ENCODE measurements around the gene SELENOP. TPM values are rescaled to one million over a fixed set of nuclear protein-coding genes. Genes with fewer than 3 reads are reported as not detected.

The SELENOP gene
- total and polyA plus RNA-seq, 2 experiments from 2014 or later = 11.0 to 12.3 TPM

DNA sequence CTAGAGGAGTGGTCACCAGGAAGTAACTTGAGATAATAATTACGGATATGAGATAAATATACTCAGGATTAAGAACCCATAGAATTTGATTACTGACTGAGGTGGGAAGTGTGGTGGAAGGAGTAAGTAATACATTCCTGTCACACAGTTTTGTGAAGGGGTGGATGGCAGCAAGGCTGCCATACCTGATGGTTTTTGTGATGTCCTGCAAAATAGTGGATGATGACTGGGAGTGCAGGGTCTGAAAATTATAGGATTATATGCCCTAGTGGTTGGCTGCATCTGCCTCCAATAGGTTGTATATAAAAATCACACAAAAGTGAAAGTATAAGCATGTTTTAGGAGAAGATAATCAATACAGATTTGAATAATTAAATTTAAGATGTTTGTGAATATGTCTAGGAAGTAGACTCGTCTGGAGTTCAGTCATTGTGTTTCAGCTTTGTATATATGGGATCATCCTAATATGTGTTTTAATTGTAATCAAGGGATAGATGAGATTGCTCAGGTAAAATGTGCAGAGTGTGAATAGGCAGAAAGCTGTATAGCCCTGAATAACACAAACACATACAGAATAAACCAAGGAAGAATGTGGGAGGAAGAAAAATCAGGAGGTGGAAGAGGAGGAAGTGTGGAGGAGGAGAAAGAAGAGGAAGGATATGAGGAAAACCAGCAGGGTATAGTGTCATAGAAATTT lies 5.5 kb downstream of the SELENOP start:
- peaks cover 6% of the 10 kb centered on the region; the same call in 2 of the 3 replicates for H3K4me1 Mint-ChIP-seq
- no peak overlapping the region for H2AFZ ChIP-seq
- H3K79me2 ChIP-seq (replicated peaks; ENCODE audit: insufficient read depth) = no peaks in the 10 kb centered on the region
- H3K4me1 ChIP-seq (ENCODE audit: insufficient read depth) = peaks cover 6% of the 10 kb centered on the region
- H3K27ac ChIP-seq (ENCODE audit: low read depth) = no peak overlapping the region
- H3K9me3 Mint-ChIP-seq = no peaks in the 10 kb centered on the region
- H3K4me2 ChIP-seq = no peak overlapping the region
- no peaks in the 10 kb centered on the region for H4K20me1 ChIP-seq (replicated peaks; ENCODE audit: insufficient read depth)
- TF ChIP-seq POLR2AphosphoS5 (IDR thresholded peaks at IDR 0.05; ENCODE audit: low read depth) = no peak
- TF ChIP-seq, protein P1, sequence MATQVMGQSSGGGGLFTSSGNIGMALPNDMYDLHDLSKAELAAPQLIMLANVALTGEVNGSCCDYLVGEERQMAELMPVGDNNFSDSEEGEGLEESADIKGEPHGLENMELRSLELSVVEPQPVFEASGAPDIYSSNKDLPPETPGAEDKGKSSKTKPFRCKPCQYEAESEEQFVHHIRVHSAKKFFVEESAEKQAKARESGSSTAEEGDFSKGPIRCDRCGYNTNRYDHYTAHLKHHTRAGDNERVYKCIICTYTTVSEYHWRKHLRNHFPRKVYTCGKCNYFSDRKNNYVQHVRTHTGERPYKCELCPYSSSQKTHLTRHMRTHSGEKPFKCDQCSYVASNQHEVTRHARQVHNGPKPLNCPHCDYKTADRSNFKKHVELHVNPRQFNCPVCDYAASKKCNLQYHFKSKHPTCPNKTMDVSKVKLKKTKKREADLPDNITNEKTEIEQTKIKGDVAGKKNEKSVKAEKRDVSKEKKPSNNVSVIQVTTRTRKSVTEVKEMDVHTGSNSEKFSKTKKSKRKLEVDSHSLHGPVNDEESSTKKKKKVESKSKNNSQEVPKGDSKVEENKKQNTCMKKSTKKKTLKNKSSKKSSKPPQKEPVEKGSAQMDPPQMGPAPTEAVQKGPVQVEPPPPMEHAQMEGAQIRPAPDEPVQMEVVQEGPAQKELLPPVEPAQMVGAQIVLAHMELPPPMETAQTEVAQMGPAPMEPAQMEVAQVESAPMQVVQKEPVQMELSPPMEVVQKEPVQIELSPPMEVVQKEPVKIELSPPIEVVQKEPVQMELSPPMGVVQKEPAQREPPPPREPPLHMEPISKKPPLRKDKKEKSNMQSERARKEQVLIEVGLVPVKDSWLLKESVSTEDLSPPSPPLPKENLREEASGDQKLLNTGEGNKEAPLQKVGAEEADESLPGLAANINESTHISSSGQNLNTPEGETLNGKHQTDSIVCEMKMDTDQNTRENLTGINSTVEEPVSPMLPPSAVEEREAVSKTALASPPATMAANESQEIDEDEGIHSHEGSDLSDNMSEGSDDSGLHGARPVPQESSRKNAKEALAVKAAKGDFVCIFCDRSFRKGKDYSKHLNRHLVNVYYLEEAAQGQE (IDR thresholded peaks at IDR 0.05; ENCODE audit: unreplicated experiment) = no peak
- no peak for TF ChIP-seq ZNF114 (CRISPR knock-in tag; IDR thresholded peaks at IDR 0.05)
- TF ChIP-seq CREB1 (CRISPR knock-in tag; IDR thresholded peaks at IDR 0.05; ENCODE audit: low read depth) = no peak
- no peak for TF ChIP-seq JUNB (IDR thresholded peaks at IDR 0.05; ENCODE audit: unreplicated experiment)
- TF ChIP-seq CTCF (conservative IDR thresholded peaks at IDR 0.05; ENCODE audit: low read depth in 2 of 2) = no peak
- no peak for TF ChIP-seq EZH2phosphoT487 (IDR thresholded peaks at IDR 0.05; ENCODE audit: unreplicated experiment)
- no peak for TF ChIP-seq ZNF331 (CRISPR knock-in tag; IDR thresholded peaks at IDR 0.05; ENCODE audit: low read depth)
- no peak for TF ChIP-seq NANOG (IDR thresholded peaks at IDR 0.05; ENCODE audit: borderline replicate concordance)
- TF ChIP-seq, protein P2, sequence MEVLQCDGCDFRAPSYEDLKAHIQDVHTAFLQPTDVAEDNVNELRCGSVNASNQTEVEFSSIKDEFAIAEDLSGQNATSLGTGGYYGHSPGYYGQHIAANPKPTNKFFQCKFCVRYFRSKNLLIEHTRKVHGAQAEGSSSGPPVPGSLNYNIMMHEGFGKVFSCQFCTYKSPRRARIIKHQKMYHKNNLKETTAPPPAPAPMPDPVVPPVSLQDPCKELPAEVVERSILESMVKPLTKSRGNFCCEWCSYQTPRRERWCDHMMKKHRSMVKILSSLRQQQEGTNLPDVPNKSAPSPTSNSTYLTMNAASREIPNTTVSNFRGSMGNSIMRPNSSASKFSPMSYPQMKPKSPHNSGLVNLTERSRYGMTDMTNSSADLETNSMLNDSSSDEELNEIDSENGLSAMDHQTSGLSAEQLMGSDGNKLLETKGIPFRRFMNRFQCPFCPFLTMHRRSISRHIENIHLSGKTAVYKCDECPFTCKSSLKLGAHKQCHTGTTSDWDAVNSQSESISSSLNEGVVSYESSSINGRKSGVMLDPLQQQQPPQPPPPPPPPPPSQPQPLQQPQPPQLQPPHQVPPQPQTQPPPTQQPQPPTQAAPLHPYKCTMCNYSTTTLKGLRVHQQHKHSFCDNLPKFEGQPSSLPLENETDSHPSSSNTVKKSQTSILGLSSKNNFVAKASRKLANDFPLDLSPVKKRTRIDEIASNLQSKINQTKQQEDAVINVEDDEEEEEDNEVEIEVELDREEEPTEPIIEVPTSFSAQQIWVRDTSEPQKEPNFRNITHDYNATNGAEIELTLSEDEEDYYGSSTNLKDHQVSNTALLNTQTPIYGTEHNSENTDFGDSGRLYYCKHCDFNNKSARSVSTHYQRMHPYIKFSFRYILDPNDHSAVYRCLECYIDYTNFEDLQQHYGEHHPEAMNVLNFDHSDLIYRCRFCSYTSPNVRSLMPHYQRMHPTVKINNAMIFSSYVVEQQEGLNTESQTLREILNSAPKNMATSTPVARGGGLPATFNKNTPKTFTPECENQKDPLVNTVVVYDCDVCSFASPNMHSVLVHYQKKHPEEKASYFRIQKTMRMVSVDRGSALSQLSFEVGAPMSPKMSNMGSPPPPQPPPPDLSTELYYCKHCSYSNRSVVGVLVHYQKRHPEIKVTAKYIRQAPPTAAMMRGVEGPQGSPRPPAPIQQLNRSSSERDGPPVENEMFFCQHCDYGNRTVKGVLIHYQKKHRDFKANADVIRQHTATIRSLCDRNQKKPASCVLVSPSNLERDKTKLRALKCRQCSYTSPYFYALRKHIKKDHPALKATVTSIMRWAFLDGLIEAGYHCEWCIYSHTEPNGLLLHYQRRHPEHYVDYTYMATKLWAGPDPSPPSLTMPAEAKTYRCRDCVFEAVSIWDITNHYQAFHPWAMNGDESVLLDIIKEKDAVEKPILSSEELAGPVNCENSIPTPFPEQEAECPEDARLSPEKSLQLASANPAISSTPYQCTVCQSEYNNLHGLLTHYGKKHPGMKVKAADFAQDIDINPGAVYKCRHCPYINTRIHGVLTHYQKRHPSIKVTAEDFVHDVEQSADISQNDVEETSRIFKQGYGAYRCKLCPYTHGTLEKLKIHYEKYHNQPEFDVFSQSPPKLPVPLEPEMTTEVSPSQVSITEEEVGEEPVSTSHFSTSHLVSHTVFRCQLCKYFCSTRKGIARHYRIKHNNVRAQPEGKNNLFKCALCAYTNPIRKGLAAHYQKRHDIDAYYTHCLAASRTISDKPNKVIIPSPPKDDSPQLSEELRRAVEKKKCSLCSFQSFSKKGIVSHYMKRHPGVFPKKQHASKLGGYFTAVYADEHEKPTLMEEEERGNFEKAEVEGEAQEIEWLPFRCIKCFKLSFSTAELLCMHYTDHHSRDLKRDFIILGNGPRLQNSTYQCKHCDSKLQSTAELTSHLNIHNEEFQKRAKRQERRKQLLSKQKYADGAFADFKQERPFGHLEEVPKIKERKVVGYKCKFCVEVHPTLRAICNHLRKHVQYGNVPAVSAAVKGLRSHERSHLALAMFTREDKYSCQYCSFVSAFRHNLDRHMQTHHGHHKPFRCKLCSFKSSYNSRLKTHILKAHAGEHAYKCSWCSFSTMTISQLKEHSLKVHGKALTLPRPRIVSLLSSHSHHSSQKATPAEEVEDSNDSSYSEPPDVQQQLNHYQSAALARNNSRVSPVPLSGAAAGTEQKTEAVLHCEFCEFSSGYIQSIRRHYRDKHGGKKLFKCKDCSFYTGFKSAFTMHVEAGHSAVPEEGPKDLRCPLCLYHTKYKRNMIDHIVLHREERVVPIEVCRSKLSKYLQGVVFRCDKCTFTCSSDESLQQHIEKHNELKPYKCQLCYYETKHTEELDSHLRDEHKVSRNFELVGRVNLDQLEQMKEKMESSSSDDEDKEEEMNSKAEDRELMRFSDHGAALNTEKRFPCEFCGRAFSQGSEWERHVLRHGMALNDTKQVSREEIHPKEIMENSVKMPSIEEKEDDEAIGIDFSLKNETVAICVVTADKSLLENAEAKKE (CRISPR knock-in tag; IDR thresholded peaks at IDR 0.05) = no peak
- TF ChIP-seq STAT1 (IDR thresholded peaks at IDR 0.05; ENCODE audit: unreplicated experiment) = no peak
- TF ChIP-seq, protein P3, sequence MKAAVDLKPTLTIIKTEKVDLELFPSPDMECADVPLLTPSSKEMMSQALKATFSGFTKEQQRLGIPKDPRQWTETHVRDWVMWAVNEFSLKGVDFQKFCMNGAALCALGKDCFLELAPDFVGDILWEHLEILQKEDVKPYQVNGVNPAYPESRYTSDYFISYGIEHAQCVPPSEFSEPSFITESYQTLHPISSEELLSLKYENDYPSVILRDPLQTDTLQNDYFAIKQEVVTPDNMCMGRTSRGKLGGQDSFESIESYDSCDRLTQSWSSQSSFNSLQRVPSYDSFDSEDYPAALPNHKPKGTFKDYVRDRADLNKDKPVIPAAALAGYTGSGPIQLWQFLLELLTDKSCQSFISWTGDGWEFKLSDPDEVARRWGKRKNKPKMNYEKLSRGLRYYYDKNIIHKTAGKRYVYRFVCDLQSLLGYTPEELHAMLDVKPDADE (IDR thresholded peaks at IDR 0.05) = no peak
- TF ChIP-seq EZH2 (IDR thresholded peaks at IDR 0.05; ENCODE audit: low read depth, unreplicated experiment) = no peak
- peaks cover 2% of the 10 kb centered on the region; the same call in 1 of the 3 replicates for H3K36me3 Mint-ChIP-seq (ENCODE audit: low read depth)
- no peak overlapping the region for H3K4me3 ChIP-seq
- H3K36me3 ChIP-seq (ENCODE audit: insufficient read depth) = peaks cover 5% of the 10 kb centered on the region
- H3K27ac Mint-ChIP-seq = no peak overlapping the region
- H3K27me3 Mint-ChIP-seq (ENCODE audit: insufficient read depth, low read depth, poor library complexity) = no peaks in the 10 kb centered on the region
- ATAC-seq (no peak), DNase-seq (ENCODE audit: low spot score) (no peak)
- no peaks in the 10 kb centered on the region for H3F3A ChIP-seq (replicated peaks; ENCODE audit: low read depth)
- H3K27me3 ChIP-seq (ENCODE audit: insufficient read depth) = no peaks in the 10 kb centered on the region
- H3K9me2 ChIP-seq (ENCODE audit: insufficient read depth) = no peaks in the 10 kb centered on the region
- H3K4me3 Mint-ChIP-seq = no peak overlapping the region
